Dedifferentiated amniotic fluid mesenchymal stem cell (primary cell): Measurements from ENCODE around the gene ZBBX.

Experiments
- DNase-seq: peaks from one replicate; pipeline ENCODE4 v3.0.0-alpha.2; 2016; ENCODE audit errors: extremely low spot score

Gene ZBBX

GRCh38 chr3:167305340-167305890 is 74.7 kb downstream of the ZBBX start:
- no peak for DNase-seq

- no peak for DNase-seq
Measured at GRCh38 chr3:167304077-167304476, 76.0 kb downstream of the ZBBX start.

GRCh38 chr3:167302678-167303077 is 77.4 kb downstream of the ZBBX start:
- no peak for DNase-seq

GRCh38 chr3:167300207-167300606 is 79.9 kb downstream of the ZBBX start:
- no peak for DNase-seq

- DNase-seq, result no peak
Measured at GRCh38 chr3:167289435-167289834, 90.7 kb downstream of the ZBBX start.

- no peak for DNase-seq
Measured at GRCh38 chr3:167288737-167289136, 91.4 kb downstream of the ZBBX start.

GRCh38 chr3:167287308-167287707 is 92.8 kb downstream of the ZBBX start:
- no peak for DNase-seq

GRCh38 chr3:167274141-167274874 is 105.8 kb downstream of the ZBBX start:
- no peak for DNase-seq

- DNase-seq, result no peak
Measured at GRCh38 chr3:167253037-167253436, 127.1 kb downstream of the ZBBX start.

GRCh38 chr3:167251678-167252077 is 128.4 kb downstream of the ZBBX start:
- no peak for DNase-seq

- no peak for DNase-seq
Measured at GRCh38 chr3:167246252-167246651, 133.8 kb downstream of the ZBBX start.

GRCh38 chr3:167241048-167241845 is 138.8 kb downstream of the ZBBX start:
- no peak for DNase-seq

- no peak for DNase-seq
Measured at GRCh38 chr3:167228135-167228534, 152.0 kb downstream of the ZBBX start.

GRCh38 chr3:167225821-167226220 is 154.3 kb downstream of the ZBBX start:
- no peak for DNase-seq

GRCh38 chr3:167209011-167209410 is 171.1 kb downstream of the ZBBX start:
- no peak for DNase-seq

- no peak for DNase-seq
Measured at GRCh38 chr3:167203062-167203461, 177.0 kb downstream of the ZBBX start.

GRCh38 chr3:167198949-167199600 is 181.0 kb downstream of the ZBBX start:
- DNase-seq, result no peak
